Occipital lobe (tissue), 2 donors: Measurements from ENCODE around the gene LMNTD1. TPM values are rescaled to one million over a fixed set of nuclear protein-coding genes. Genes with fewer than 3 reads are reported as not detected.
"Not testable (repeated sequence)": the region's sequence is repeated elsewhere in the genome, so short reads cannot be mapped to it uniquely, and the experiment has no call there.

Experiments used
- DNase-seq: peaks from one replicate; lab custom pipeline; 2025; lab: John Stamatoyannopoulos, UW
- total RNA-seq: library from RNA; depleted of rRNA; stranded (reverse); fragments of >200 nt; gene quantifications from one replicate; pipeline ENCODE4 v1.2.3, GENCODE V29; 2014

LMNTD1 gene, protein sequence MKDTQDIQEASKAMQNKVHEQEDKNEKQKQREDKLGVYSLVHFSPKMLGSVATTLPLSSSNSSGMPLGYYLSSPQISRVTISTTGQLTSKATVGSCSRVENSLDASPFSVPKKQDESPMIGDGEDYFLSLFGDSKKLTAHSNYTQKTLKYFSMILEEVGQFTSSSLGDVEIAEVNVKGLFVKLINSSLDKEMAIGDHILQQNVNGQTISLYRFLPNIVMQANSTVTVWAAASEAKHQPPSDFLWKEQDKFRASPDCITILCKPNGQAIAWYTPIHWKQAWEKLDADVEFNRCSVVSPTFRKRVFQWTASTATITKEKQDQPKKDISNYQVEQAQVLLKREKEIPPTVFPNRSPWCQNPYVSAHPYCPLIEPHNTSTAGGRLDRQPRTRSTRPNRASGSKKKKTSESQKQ
- 1.1 TPM for total RNA-seq

DNA sequence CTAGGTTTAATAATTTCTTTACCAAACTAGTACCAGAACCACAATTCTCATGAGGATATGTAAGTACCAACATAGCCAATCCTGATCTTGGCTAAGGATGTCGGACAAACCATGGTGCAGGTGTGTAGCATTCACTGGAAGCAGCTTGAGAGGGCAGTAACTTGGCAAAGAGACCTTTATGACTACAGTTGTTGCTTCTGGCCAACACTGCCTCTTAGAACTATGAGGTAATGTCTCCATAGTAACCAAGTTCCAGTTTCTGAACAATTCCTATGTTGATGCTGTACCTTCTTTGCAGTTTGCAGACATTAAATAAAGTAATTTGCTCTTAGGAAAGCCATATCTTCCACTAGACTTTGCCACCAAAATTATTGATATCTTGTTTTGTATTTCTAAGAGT is at the start of gene LMNTD1:
TSS of gene LMNTD1 (minus strand) at position 186 of the 400 bp plus-strand sequence. CDS start 324 bp downstream, outside the sequence.
- no peak for DNase-seq

DNA sequence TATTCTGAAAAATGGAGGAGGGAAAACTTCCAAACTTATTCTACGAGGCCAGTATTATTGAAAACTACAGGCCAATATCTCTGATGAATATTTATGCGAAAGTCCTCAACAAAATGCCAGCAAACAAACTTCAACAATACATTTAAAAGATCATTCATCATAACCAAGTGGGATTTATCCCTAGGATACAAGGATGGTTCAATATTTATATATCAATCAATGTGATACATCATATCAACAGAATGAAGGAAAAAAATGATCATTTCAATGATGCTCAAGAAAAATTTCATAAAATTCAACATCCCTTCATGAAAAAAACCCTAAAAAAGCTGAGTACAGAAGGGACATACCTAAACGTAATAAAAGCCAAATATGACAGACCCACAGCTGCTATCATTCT is 45.9 kb upstream of the LMNTD1 start:
- DNase-seq: no peak

DNA sequence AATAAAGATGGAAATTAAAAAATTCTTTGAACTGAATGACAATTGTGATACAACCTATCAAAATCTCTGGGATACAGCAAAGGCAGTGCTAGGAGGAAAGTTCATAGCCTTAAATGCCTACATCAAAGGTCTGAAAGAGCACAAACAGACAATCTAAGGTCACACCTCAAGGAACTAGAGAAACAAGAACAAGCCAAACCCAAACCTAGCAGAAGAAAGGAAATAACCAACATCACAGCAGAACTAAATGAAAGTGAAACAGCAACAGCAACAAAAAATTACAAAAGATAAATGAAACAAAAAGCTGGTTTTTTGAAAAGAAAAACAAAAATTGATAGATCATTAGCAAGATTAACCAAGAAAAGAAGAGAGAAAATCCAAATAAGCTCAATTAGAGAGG is 42.4 kb upstream of the LMNTD1 start:
- DNase-seq: not testable (repeated sequence)

DNA sequence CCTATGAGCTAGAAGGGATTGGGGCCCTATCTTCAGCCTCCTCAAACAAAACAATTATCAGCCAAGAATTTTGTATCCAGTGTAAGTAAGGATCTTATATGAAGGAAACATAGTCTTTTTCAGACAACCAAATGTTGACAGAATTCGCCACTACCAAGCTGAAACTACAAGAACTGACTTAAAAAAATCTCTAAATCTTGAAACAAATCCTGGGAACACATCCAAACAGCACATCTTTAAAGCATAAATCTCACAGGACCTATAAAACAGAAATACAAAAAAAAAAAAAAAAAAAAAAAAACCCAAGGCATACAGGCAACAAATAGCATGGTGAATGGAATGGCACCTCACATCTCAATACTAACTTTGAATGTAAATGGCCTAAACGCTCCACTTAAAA is 41.3 kb upstream of the LMNTD1 start:
- DNase-seq: no peak

DNA sequence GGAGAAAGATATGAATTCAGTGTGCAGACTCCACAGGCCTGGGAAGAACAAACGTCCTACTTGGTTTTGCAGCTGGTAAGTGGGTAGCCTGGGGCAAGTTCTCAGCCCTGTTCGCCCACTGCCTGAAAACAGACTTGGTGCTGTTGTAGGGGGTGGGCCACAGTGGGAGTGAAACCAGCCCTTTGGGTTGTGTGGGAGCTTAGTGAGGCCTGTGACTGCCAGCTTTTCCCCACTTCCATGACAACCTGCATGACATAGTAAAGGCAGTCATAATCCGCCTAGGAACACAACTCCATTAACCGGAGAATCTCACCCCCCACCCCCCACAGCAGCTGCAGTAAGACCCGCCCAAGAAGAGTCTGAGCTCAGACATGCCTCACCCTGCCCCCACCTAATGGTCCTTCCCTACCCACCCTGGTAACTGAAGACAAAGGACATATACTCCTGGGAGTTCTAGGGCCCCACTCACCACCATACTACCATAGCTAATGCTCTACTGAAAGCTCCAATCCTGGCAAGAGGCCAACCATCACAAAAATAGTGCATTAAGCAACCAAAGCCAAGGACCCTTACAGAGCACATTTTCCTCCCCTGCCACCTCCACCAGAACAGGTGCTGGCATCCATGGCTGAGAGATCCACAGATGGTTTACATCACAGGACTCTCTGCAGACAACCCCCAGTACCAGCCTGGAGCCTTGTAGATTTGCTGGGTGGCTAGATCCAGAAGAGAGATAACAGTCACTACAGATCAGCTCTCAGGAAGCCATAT is 39.8 kb upstream of the LMNTD1 start:
- no peak for DNase-seq

DNA sequence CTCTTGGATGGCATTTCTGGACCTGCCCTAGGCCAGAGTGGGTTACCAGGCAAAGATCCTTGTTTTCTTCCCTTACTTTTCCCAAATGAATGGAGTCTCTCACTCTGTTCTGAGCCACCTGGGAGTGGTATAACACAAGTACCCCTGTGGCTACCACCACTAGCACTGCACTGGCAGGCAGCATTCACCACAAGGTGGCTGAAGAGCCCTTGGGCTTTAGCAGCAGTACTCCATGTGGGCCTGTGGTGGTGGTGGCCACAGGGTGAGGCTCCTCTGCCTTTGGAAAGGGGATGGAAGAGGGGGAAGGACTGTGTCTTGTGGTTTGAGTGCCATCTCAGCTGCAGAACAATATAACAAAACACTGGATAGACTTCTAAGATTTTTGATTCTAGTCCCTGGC is 38.1 kb upstream of the LMNTD1 start:
- DNase-seq: no peak

DNA sequence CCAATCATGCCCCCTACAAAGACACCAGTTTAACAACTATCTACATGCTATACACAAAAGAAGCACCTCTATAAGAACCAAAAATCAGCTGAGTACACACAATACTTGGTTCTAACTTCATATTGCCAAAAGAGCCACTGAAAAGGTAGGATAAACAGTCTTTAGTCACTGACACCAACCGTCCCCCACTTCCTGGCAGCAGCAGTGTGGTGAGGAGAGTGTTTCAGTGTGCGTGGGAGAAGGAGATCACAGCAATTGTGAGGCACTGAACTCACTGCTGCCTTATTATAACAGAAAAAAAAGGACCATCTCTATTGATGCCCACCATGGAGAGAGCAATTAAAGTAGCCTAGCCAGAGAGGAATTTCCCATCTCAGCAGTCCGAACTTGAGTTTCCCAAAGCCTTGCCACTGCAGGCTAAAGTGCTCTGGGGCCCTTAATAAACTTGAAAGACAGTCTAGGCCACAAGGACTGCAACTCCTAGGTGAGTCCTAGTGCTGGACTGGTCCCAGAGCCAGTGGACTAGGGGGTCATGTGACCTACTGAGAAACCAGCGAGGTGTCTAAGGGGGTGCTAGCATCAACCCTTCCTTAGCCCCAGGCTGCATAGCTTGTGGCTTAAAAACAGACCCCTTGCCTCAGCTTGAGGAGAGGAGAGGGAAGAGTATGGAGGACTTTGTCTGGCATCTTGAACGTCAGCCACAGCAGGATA is 37.1 kb upstream of the LMNTD1 start:
- DNase-seq: no peak

DNA sequence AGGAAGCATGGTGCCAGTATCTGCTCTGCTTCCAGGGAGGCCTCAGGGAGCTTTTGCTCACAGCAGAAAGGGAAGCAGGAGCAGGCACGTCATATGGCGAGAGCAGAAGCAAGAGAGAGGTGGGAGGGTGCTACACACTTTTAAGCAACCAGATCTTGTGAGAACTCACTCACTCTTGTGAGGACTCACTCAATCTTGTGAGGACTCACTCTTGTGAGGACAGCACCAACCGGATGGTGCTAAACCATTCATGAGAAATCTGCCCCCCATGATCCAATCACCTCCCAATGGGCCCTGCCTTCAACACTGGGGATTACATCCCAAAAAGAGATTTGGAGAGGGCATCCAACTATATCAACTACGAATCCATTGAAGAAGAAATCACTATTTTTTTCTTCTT is 34.3 kb upstream of the LMNTD1 start:
- no peak for DNase-seq

DNA sequence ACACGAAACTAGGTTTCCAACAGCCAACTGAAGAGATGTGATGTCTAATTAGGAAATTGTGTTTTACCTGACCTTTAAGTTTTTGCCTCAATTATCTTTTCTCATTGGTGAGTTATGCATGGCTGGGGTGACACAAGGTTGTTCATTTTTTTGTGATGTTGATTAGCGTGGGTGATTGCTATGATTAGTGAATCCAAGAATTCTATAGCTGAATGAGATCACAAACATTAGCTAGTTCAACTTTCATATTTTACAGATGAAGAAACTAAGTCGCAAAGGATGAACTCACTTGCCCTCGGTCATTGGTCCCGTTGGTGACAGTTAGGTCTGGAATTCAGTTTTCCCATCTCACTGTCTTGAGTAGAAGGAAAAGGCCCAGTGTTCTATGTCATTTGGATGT is 32.6 kb upstream of the LMNTD1 start:
- no peak for DNase-seq

DNA sequence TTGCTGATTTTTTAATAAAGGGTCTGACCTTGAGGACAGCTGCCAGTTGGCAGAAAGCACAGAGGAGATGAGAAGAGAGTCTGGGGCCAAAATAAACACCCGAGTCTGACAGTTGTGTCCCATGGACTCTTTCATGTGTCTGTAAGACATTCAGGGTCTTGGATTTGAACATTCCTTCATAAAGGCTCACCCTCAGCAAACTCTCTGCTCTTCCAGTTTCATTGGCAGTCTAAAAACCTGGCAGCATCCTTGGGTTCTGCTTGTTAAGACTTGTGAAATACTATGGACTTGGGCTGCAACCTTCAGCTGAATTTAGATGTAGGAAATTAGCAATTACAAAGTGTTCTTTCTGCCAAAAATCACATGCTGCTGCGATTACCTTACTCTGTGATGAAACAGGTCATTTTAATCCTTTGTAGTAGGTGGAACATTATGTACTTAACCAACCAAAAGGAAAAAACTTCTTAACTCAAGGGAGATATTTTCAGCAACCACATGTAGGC is 32.0 kb upstream of the LMNTD1 start:
- peak; percentile 12 for DNase-seq

DNA sequence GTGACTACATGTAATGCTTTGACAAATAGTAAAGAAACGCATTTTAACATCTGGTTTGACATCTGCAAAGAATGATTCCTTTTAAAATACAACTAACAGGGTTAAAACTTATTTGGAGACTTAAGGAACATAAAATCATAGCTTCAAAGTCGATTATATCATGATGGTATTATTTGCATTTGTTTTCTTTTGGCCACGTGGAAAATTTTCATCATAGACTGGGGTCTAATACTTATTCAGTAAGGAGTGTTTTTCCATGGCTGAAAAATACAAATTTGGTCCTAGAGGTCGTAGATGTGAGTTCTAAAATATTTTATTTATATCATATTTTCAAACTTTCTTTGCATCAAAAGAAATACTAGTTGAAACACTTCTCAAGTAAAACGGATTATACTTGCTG is 31.5 kb upstream of the LMNTD1 start:
- no peak for DNase-seq

DNA sequence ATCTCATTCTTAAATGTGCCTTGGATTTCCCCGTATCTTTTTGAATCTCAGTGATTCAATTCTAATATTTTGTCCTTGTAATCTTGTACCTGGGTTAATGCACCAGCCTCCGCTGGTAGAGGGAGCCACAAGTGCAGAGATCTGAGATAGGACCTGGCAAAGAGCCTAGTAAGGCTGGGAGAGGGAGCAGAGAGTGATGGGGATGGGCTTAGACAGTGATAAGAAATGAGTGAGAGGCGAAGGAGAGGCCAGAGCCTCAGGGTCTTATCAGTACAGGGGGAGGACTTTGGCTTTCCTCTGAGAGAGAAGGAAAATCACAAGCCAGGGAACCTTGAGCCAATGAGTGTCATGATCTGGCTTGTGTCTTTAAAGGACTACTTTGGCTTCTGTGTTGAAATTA is 30.5 kb upstream of the LMNTD1 start:
- DNase-seq: no peak

DNA sequence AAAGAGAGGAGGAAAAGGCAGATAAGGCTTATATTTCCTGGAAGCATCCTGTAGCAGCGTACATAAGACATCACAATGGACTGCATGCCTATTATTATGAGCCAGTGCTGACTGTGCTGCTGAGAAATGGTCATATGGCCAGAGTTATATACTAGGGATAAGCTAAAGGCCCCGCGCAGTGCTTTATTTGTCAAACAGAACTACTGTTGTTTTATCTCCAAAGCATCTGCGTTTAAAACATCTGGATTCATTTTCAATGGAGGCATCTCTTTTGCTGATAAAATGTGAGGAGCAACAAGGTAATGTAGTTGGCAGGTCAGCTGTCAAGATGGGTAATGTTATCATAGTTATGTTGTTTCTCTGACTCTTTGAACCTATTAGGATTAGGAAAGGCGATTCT is 28.0 kb upstream of the LMNTD1 start:
- no peak for DNase-seq

DNA sequence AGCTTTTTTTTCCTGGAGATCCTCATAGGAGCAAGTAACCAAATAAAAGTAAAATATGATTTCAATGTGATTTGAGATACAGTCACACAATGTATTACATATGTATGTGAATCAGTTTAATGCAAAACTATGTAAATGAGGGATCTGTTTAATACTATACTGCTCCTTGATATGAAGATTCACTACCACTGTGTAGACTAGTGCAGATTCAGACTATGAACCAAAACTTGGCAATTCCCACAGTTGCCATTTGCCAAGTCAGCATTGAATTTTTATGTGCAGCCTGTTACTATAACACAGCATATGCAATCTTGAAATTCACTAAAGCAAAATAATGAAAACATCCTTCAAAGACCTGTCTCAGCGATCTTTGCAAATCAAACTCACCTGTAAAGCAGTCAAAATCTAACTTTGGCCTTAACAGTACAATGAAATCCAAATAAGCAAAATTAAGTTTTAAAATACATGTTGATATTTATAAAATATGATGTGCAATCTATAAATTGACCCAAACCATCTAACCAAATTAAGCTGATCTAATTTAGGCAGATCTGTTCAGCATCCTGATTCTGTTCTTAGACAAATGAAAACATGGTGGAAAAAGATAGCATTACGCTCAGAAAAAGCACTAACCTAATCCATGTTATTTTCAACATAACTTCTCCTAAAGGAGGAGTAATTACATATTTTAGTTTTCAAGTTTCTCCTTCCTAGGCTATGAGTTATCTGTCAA is 25.5 kb upstream of the LMNTD1 start:
- DNase-seq: no peak

DNA sequence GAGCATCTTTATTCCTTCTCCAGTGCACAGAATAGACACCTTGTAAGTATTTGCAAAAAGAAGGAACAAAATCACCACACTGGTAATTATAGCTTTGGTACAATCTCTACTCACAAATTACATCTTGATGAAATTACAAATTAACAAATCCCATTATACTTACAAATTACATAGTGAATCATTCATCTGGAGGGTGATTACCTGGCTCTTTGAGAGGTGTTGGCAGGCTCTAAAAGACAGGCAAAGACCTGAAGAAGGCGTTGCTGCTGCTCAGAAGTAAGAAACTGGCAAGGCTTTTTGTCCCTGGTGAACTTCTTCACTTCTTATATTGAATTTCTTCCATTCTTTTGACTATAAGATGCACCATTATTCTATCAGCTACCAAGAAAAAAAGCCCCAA is 21.7 kb upstream of the LMNTD1 start:
- no peak for DNase-seq

DNA sequence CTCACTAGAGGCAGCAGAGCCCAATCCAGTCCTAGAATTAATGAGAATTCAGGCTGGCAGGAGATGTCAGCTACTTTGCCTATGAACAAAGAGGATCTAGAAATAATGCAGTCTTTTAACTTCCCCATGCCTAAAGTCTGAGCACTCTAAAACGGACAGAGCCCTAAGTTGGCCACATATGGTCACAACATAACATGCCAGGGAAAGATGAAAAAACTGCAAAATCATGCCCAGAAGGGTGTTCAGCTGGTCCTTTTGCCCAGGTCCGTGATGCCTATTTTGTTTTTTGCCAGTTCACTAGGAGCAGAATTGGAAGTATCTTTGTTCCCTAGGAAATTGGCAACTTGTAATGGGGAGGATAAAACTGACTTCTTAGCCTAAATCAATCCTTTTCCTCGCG is 20.3 kb upstream of the LMNTD1 start:
- no peak for DNase-seq

DNA sequence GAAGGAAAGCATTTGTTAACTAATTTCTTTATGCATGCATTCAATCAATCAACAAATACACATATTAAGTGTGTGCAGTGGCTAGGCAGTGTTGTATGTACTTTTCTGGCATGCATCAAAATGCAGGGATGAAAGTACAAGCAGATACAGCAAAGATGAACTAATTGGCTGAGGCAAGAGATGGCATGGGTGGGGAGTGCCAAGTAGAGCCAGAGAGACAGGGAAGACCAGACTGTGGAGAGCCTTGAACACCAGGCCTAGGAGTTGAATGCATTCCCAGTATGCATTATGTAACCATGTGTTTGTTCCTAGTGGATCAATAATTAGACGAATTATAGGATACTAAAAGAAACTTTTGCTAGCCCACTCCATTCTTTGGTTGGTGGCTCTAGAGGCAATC is 17.3 kb upstream of the LMNTD1 start:
- no peak for DNase-seq

DNA sequence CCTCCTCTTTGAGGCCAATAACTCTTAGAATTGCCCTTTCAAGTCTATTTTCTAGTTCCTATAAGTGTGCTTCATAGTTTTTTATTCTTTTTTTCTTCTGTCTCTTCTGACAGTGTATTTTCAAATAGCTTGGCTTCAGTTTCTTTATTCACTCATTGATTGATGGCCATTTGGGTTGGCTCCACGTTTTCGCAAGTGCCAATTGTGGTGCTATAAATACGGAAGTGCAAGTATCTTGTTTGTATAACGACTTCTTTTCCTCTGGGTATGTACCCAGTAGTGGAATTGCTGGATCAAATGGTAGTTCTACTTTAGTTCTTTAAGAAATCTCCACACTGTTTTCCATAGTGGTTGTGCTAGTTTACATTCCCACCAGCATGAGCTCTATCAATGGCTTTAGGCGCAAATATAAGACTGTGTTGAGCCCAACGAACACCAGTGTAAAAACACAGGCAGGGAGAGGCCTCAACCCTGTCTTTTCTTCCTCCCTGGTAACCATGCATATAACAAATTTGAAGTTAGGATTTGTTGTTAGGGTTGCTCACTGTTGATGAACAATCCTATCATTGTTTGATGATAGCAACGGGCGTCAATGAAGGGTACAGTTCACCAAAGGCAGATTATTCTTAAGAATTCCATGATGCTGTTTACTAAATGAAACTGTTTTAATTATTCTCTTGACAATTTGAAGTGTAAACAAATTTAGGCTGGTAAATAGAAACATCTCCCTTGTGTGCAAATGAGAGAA is 13.3 kb upstream of the LMNTD1 start:
- DNase-seq: no peak

DNA sequence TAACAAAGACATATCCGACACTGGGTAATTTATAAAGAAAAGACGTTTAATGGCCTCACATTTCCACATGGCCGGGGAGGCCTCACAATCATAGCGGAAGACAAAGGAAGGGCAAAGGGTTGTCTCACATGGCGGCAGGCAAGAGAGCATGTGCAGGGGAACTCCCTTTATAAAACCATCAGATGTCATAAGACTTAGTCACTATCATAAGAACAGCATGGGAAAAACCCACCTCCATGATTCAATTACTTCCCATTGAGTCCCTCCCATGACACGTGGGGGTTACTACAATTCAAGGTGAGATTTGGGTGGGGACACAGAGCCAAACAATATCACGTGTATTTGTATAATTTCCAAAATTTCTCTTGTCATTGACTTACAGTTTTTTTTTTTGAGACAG is 5.5 kb upstream of the LMNTD1 start:
- no peak for DNase-seq

DNA sequence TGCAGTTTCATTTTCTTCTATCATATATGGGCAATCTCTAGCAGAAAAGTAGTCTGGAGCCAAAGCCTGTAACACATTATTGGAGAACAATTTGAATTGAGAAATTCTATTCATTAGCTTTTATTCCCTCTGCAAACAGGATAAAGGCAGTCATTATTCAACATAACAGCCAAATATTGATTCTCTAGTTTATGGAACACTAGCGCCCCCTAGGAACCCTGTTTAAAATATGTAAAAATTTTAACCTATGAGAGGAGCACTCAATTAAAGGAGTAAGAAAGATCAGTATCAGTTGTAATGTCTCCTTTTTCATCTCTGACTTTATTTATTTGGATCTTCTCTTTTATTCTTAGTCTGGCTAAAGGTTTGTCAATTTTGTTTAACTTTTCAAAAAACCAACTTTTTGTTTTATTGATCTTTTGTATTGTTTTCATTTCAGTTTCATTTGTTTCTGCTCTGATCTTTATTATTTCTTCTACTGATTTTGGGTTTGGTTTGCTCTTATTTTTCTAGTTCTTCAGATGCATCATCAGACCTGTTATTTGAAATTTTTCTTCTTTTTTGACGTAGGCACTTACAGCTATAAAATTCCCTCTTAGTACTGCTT is 4.8 kb upstream of the LMNTD1 start:
- no peak for DNase-seq
